Measurements from ENCODE around the gene CTNNBL1.

- TF ChIP-seq ERG (CRISPR knock-in tag; IDR thresholded peaks at IDR 0.05) (no peak), CTCF (IDR thresholded peaks at IDR 0.05) (no peak), MLX (CRISPR knock-in tag; IDR thresholded peaks at IDR 0.05) (no peak), FOXJ3 (CRISPR knock-in tag; IDR thresholded peaks at IDR 0.05; ENCODE audit: borderline replicate concordance) (no peak), NFE2L1 (CRISPR knock-in tag; IDR thresholded peaks at IDR 0.05) (no peak)
Observed at GRCh38 chr20:37803438-37804307, 109.8 kb downstream of the CTNNBL1 start.
